SK-N-MC (cell line): ENCODE measurements around the gene ADGRL3.

Experiments used
- DNase-seq: peaks from one replicate; pipeline ENCODE4 v3.0.0-alpha.2; 2011; ENCODE audit warnings: low read depth, low spot score
- H3K27ac ChIP-seq: fragments of 200-600 bp; sonication (generic); 2 replicates; pipeline ENCODE4 v1.5.1; 2016; ENCODE audit warnings: mixed run types
- H3K36me3 ChIP-seq: fragments of 200-600 bp; sonication (generic); 2 replicates; pipeline ENCODE4 v1.6.1; 2017; ENCODE audit warnings: antibody characterized with exemption, low read length, mixed read lengths; ENCODE audit not compliant: insufficient read depth
- H3K4me3 ChIP-seq: fragments of 200-600 bp; sonication (generic); 2 replicates; pipeline ENCODE4 v1.5.1; 2016
- H3K9ac ChIP-seq: fragments of 200-600 bp; sonication (generic); 2 replicates; pipeline ENCODE4 v1.8.0; 2017; ENCODE audit warnings: mixed run types, mixed read lengths; ENCODE audit not compliant: insufficient read length
- H3K9me3 ChIP-seq: fragments of 200-600 bp; sonication (generic); 2 replicates; pipeline ENCODE4 v1.6.1; 2017; ENCODE audit warnings: low read depth, mild to moderate bottlenecking, antibody characterized with exemption, low read length, moderate library complexity, mixed read lengths
- EZH2 ChIP-seq: fragments of 200-600 bp; sonication (generic); IDR thresholded peaks from one replicate; pipeline ENCODE4 v1.6.1; 2017; ENCODE audit warnings: antibody characterized with exemption
- FOXP2 ChIP-seq: optimal IDR thresholded peaks from 2 replicates; pipeline ENCODE3; 2011; ENCODE audit warnings: mild to moderate bottlenecking, moderate library complexity; ENCODE audit not compliant: insufficient read depth; ENCODE audit errors: extremely low read length, control extremely low read depth
- POLR2AphosphoS5 ChIP-seq: IDR thresholded peaks from 2 replicates; pipeline ENCODE4 v1.6.1; 2012; ENCODE audit warnings: mild to moderate bottlenecking, low read depth, low read length, borderline replicate concordance

Gene ADGRL3

DNA sequence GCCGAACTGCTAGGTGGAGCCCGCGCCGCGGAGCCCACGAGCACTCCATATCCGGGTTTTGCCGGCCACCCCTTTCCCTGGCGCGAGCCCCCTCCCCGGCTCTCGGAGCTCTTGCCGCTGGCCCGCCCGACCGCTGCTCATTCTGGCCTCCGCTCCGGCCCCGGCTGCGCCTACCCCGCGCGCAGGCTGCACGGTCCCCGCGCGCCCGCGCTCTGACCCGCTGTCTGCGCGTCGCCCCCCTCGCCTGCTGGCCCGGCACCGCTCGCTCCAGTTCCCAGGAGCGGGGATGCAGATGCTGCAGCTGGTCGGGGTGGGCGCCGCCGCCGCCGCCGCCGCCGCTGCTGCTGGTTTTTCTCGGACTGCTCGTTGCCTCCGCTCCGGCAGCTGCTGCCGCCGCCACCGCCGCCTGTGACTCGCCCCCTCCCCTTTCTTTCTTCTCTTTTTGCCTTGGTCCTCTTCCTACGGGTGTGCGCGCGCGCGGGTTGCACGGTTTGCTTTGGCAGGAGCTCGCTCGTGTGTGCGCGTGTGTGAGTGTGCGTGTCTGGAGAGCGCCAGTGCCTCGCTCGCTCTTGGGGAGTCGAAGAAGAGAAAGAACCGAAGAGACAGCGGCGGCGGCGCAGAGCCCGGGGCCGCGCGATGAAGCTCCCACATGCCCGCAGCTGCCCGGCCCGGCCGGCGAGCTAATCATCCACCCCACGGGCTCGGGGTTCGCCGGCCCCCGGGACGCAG lies at the start of gene ADGRL3:
Gene ADGRL3, plus strand, starts transcription at position 140 of the 729 bp plus-strand sequence.
- DNase-seq: no peak
- Histone ChIP-seq H3K9ac (peak within 1 kb of the TSS; percentile 46), H3K9me3 (no peaks in the 10 kb centered on the region), H3K27ac (no peak within 1 kb of the TSS), H3K4me3 (peak within 1 kb of the TSS; percentile 95), H3K36me3 (no peaks in the 10 kb centered on the region)
- TF ChIP-seq FOXP2 (no peak), POLR2AphosphoS5 (no peak), EZH2 (no peak)

- Histone ChIP-seq H3K9ac (no peak overlapping the region), H3K4me3 (no peak overlapping the region), H3K36me3 (no peaks in the 10 kb centered on the region), H3K27ac (no peak overlapping the region), H3K9me3 (no peaks in the 10 kb centered on the region)
- DNase-seq: no peak
- TF ChIP-seq FOXP2: no peak
- no peak for TF ChIP-seq EZH2
- no peak for TF ChIP-seq POLR2AphosphoS5
Measured at GRCh38 chr4:61152433-61152832, 47.7 kb upstream of the ADGRL3 start.

- Histone ChIP-seq H3K36me3 (no peaks in the 10 kb centered on the region), H3K27ac (no peak overlapping the region), H3K9me3 (no peaks in the 10 kb centered on the region), H3K9ac (no peak overlapping the region), H3K4me3 (no peak overlapping the region)
- no peak for DNase-seq
- TF ChIP-seq FOXP2 (no peak), POLR2AphosphoS5 (no peak), EZH2 (no peak)
Measured at GRCh38 chr4:61160478-61160877, 39.6 kb upstream of the ADGRL3 start.

- H3K9ac ChIP-seq: no peak overlapping the region
- no peak for DNase-seq
- H3K36me3 ChIP-seq: no peaks in the 10 kb centered on the region
- H3K4me3 ChIP-seq: no peak overlapping the region
- no peaks in the 10 kb centered on the region for H3K9me3 ChIP-seq
- TF ChIP-seq FOXP2 (no peak), EZH2 (no peak), POLR2AphosphoS5 (no peak)
- no peak overlapping the region for H3K27ac ChIP-seq
Measured at GRCh38 chr4:61162116-61162515, 38.0 kb upstream of the ADGRL3 start.

- no peak overlapping the region for H3K9ac ChIP-seq
- H3K4me3 ChIP-seq: no peak overlapping the region
- H3K27ac ChIP-seq: no peak overlapping the region
- H3K9me3 ChIP-seq: no peaks in the 10 kb centered on the region
- TF ChIP-seq EZH2 (no peak), POLR2AphosphoS5 (no peak)
- no peaks in the 10 kb centered on the region for H3K36me3 ChIP-seq
- DNase-seq: no peak
Measured at GRCh38 chr4:61173799-61174198, 26.3 kb upstream of the ADGRL3 start.

GRCh38 chr4:61175495-61175894 lies 24.6 kb upstream of the ADGRL3 start:
- TF ChIP-seq EZH2 (no peak), POLR2AphosphoS5 (no peak), FOXP2 (no peak)

GRCh38 chr4:61177367-61177766 lies 22.8 kb upstream of the ADGRL3 start:
- H3K27ac ChIP-seq: no peak overlapping the region
- TF ChIP-seq FOXP2 (no peak), EZH2 (no peak), POLR2AphosphoS5 (no peak)
- H3K9me3 ChIP-seq: no peaks in the 10 kb centered on the region
- no peak overlapping the region for H3K4me3 ChIP-seq
- DNase-seq: no peak
- H3K36me3 ChIP-seq: no peaks in the 10 kb centered on the region
- H3K9ac ChIP-seq: no peak overlapping the region

More at GRCh38 chr4:61175495-61175894, 24.6 kb upstream of the ADGRL3 start:
- no peak overlapping the region for H3K4me3 ChIP-seq
- no peak overlapping the region for H3K9ac ChIP-seq
- H3K9me3 ChIP-seq: no peaks in the 10 kb centered on the region
- H3K36me3 ChIP-seq: no peaks in the 10 kb centered on the region
- no peak for DNase-seq
- H3K27ac ChIP-seq: no peak overlapping the region

DNA sequence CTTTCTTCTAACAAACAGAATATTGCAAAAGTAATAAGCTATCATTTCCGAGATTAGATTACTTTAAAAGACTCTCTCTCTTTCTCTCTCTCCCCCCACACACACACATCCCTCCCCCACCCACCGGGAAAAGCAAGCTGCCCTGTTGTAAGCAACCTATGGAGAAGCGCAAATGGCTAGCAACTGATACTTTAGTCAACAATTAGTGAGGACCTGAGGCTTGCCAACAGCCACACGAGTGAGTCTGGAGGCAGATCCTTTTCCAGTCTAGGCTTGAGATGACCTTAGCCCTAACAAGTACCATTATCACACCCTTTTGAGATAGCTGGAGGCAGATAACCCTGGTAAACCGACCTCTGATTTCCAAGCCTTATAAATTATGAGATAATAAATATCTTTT lies 19.7 kb upstream of the ADGRL3 start:
- Histone ChIP-seq H3K36me3 (no peaks in the 10 kb centered on the region), H3K27ac (no peak overlapping the region), H3K9ac (no peak overlapping the region), H3K4me3 (no peak overlapping the region), H3K9me3 (no peaks in the 10 kb centered on the region)
- no peak for DNase-seq
- TF ChIP-seq FOXP2: no peak
- TF ChIP-seq EZH2: no peak
- no peak for TF ChIP-seq POLR2AphosphoS5

GRCh38 chr4:61182915-61183314 lies 17.2 kb upstream of the ADGRL3 start:
- TF ChIP-seq POLR2AphosphoS5: no peak
- TF ChIP-seq FOXP2: no peak
- TF ChIP-seq EZH2: no peak
- H3K9me3 ChIP-seq: no peaks in the 10 kb centered on the region
- no peak for DNase-seq
- H3K4me3 ChIP-seq: no peak overlapping the region
- no peaks in the 10 kb centered on the region for H3K36me3 ChIP-seq
- H3K9ac ChIP-seq: no peak overlapping the region
- H3K27ac ChIP-seq: no peak overlapping the region
